AG09319 (cell line): ENCODE data around the gene LTB4R.

Source experiments
- DNase-seq: peaks from one replicate; pipeline ENCODE4 v3.0.0-alpha.2; 2010; ENCODE audit warnings: low read depth; ENCODE audit errors: extremely low read depth
- TF ChIP-seq, protein P1 (sequence below): IDR thresholded peaks from 2 replicates; pipeline ENCODE4 v1.5.1; 2011; ENCODE audit warnings: low read depth, mild to moderate bottlenecking, inconsistent platforms, low read length, moderate library complexity

The LTB4R gene

DNA sequence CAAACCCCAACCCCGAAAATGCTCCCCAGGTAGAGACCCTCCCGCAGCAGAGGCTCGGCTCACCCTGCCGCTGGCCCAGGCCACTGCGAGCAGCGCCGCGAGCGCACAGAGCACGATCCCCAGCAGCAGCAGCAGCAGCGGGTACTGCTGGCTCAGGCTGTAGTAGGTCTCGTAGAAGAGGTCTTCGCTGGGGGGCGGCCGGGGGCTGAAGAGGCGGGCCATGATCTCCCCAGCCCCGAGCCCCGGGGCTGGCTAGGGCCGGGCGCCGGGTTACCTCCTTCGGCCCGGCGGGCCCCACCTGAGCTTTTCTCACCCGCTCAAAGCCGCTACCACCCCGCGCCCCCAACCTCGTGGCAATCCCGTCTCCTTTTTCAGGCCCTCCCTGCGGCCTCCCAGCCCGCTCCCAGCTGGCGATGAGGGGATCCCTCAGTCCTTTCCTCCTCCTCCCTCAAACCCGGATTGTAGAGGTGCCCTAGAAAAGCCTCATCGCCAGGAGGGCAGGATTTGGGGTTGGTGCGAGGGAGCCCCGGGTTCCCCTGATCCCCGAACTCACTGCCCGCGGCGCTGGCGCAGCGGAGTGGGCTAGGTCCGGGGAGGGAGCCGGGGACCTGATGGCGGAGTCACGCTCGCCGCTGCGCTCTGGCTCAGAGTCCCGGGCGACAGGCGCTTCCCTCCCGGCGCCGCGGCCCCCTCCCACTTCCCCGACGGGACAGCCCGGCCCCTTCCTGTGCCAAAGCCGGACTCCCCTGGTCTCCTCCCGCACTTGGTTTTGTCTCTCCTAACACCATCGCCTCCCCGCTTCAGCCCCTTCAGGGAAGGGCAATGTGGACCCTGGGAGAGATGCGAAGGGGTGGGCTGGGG, 23.4 kb downstream of the LTB4R start, which contains the start of gene ADCY4:
Gene ADCY4 (minus strand): TSS at position 641 of the 861 bp plus-strand sequence. CDS start 419 bp downstream, at position 222.
- TF ChIP-seq, protein P1, sequence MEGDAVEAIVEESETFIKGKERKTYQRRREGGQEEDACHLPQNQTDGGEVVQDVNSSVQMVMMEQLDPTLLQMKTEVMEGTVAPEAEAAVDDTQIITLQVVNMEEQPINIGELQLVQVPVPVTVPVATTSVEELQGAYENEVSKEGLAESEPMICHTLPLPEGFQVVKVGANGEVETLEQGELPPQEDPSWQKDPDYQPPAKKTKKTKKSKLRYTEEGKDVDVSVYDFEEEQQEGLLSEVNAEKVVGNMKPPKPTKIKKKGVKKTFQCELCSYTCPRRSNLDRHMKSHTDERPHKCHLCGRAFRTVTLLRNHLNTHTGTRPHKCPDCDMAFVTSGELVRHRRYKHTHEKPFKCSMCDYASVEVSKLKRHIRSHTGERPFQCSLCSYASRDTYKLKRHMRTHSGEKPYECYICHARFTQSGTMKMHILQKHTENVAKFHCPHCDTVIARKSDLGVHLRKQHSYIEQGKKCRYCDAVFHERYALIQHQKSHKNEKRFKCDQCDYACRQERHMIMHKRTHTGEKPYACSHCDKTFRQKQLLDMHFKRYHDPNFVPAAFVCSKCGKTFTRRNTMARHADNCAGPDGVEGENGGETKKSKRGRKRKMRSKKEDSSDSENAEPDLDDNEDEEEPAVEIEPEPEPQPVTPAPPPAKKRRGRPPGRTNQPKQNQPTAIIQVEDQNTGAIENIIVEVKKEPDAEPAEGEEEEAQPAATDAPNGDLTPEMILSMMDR: no peak
- no peak for DNase-seq

DNA sequence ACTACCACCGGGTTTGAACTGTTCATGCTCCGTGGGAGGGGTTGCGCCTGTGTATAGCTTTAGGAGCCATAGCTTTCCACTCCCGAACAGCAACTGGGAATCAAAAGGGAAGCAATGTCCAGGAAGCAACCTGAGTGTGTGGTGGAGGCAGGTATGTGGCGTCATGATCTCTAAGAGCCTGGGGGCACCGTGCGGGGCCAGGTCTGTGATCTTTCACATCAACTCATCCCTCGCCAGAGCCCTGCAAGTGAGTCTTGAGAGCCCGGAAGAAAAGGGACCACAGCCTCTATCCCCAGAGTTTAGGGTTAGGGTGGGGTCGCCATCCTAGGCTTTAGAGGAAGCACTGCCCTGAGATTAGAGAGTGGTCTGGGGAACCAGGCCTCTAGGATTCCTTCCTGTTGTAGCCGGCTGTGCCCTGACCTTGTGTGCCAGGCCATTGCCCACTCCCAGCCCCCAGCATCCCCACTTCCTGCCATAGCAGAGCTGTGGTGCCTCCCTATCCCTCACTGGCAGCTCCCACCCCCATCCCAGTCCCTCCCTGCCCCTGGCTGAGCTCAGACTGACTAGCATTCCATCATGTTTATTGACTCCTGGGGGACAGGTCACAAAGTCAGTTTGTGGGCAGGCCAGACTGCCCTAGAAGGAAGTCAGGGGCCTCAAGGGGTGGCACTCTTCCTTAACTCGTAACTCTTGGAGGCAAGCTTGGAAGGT, 24.3 kb downstream of the LTB4R start:
- TF ChIP-seq, protein P1: no peak
- no peak for DNase-seq

DNA sequence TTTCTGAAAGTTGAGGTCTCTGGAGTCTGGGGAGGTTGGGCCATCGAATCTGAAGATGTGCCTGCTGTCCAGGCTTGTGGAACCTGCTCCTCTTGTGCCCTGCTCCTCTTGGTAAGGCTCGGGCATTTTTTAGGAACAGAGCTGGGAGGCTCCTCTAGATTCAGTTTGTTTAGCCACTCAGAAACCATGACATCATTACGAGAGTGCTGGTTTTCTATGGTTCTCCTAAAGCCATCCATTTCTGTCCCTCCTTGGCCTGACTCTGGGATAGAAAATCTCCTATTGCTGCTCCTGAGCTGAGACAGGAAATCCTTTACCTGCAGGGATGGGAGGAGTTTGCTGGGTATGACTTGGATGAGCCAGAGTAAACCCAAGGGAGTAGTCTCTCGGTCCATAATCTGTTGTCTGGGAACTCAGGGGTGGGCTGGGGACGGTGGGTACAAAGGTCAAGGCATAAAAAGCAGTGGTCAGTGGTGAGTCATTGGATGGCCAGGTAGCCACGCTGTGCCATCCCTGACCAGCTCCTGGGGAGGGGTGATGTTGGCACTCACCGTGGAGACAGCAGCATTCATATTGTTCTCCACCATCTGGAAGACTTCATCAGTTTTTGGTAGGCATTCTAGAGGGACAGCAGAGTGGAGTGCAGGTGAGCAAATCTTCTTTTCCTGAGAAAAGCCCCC, 26.0 kb downstream of the LTB4R start:
- no peak for DNase-seq
- TF ChIP-seq, protein P1: no peak

DNA sequence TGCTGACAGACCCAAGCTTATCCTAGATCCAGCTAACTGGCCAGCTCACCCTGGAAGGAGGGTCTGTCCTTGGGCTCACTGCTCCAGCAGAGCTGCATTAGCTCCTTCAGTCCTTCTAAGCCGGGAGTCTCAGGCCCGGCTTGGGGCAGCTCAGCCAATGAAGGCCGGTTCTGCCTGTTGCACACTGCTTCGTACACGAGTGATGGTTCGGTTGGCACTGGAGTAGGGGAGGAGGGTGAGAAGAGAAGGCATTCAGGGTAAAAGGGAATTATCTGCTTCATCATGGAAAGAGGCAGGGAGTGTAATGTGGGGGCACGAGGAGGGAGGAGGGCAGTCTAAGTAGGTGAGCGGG, 26.5 kb downstream of the LTB4R start:
- no peak for DNase-seq
- TF ChIP-seq, protein P1: no peak

DNA sequence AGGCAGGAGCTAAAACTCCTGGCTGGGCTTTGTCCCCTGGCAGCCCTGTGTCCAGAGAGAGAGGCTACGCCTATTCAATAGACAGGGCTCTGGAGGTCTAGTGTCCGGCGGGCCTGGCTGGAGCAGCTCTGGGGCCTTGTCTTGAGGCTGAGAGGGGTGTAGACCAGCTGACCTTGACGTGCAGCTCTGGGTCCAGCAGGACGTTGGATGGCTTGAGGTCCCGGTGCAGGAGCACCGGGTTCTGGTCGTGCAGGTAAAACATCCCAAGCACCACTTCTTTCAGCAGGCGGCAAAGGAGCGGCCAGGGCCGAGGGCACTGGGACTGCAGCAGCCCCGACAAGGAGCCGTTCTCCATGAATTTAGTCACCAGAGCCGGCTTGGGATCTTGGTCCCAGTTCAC, 27.5 kb downstream of the LTB4R start:
- TF ChIP-seq, protein P1: no peak
- DNase-seq: no peak

DNA sequence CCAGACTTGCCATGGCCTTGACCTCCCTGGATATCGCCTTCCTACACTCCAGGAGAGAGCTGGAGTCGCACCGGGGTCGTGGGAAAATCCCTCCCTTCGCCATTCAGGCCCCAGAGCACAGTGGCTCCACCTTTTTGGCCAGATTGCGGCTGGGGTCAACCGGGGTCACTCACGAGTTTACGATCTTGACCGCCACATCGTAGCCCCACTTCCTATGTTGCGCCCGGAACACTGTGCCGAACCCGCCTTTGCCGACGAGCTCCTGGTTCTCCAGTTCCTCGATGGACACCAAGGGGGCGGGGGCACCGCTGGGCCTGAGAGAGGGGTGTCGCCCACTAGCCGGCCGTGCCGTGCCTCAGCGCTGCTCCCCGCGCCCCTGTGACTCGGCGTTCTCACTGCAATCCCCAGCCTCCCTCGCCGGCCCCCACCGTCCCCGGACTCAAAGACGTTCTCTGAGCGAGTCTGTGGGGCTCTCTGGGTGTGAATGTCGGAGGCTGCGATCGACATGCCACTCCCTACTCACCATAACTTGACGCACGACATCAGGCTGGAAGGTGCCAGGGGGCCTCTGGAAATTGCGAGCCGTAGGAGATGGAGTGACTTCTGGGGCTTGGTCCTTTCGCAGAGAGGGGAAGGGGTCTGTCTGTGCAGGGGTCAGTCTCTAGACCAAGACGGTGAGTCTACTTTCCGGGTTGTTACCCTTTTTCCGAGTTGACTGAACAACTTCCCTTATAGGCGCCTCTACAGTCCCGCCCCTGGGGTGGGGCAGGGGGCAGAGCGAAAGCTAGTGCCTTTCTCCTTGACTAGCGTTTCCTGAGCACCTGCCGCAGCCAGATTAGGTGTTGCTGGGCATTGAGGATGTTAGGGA, 28.2 kb downstream of the LTB4R start, which contains the start of gene RIPK3:
Gene RIPK3 (minus strand): TSS at position 708 of the 868 bp plus-strand sequence. CDS start 165 bp downstream, at position 543.
- TF ChIP-seq, protein P1: no peak

More for the DNA sequence above, 28.2 kb downstream of the LTB4R start, which contains the start of gene RIPK3:
- DNase-seq: no peak
